Subcutaneous abdominal adipose tissue (tissue), 5 donors: ENCODE measurements around the gene KCTD18.

Experiments
- H3K27ac ChIP-seq: one replicate; pipeline ENCODE4 v1.7.0; 2013; ENCODE audit warnings: low read depth, mild to moderate bottlenecking, inconsistent platforms, low read length, moderate library complexity
- H3K27me3 ChIP-seq, 5 donors: one replicate each; pipeline ENCODE4 v1.7.0; 2013; ENCODE audit warnings: low read length in 5 of 5, inconsistent platforms in 1 of 5; ENCODE audit not compliant: control insufficient read depth in 5 of 5, insufficient read depth in 4 of 5
- H3K36me3 ChIP-seq, 5 donors: one replicate each; pipeline ENCODE4 v1.7.0; 2013; ENCODE audit warnings: low read length in 5 of 5; ENCODE audit not compliant: control insufficient read depth in 5 of 5, insufficient read depth in 5 of 5
- H3K4me1 ChIP-seq, 5 donors: one replicate each; pipeline ENCODE4 v1.7.0; 2013; ENCODE audit warnings: low read length in 5 of 5, mild to moderate bottlenecking in 3 of 5, moderate library complexity in 1 of 5; ENCODE audit not compliant: control insufficient read depth in 5 of 5, insufficient read depth in 5 of 5
- H3K4me3 ChIP-seq, 5 donors: one replicate each; pipeline ENCODE4 v1.7.0; 2013; ENCODE audit warnings: low read length in 5 of 5, low read depth in 1 of 5
- H3K9ac ChIP-seq, 5 donors: one replicate each; pipeline ENCODE4 v1.7.0; 2013; ENCODE audit warnings: low read length in 5 of 5, mild to moderate bottlenecking in 4 of 5, moderate library complexity in 3 of 5
- H3K9me3 ChIP-seq, 5 donors: one replicate each; pipeline ENCODE4 v1.7.0; 2013; ENCODE audit warnings: low read length in 5 of 5; ENCODE audit not compliant: control insufficient read depth in 5 of 5
- donor health status: healthy.
- donor health status: healthy.
- donor health status: healthy.
- donor health status: healthy.
- donor health status: healthy.

The KCTD18 gene

DNA sequence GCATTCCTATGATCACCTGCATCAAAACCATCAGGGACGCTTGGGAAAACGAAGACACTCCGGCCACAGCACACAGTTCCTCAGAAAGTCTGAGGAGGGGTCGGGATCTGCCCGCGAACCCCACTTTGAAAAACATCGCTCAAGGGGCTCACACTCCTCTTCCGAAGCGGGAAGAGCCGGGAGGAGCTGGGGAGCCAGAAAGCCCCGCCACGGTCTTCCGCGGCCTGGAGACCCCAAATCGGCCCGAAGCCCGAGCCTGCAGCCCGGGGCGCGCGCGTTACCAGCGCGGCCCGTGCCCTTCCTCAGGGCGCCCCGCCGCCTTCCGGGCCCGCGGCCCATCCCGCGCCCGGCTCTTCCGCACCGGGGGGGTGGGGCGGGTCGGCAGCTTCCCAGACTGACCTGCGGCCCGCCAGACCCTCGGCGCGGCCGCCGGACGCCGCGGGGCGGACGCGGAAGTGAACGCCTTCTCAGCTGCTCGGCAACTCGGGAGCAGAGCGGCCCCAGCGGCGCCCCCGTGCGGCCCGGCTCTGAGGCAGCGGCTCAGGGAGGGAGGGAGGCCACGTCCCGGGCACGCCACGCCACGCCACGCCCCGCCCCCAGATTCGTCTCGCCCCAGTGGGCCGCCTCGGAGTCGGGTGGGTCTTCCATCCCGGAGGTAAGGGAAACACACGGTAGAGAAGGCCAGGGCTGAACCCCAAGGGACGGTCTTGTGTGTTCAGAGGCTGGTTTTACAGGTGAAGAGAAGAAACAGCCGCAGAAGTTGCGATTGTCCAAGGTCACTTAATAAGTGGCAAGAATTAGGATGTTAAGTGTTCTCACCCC is at the start of gene KCTD18:
TSS of gene KCTD18 (minus strand) at position 457 of the 822 bp plus-strand sequence. CDS start 3,052 bp downstream, outside the sequence.
- peaks cover 0 to 6% (median 3%) of the 10 kb centered on the region in 5 donors for H3K36me3 ChIP-seq
- H3K27ac ChIP-seq = peak within 1 kb of the TSS; percentile 79
- H3K9ac ChIP-seq = peak within 1 kb of the TSS; percentile 87 to 95 (median 91)
- no peaks in the 10 kb centered on the region for H3K27me3 ChIP-seq
- H3K4me1 ChIP-seq = peaks cover 4 to 18% (median 16%) of the 10 kb centered on the region in 5 donors
- peak within 1 kb of the TSS; percentile 75 to 95 (median 86) for H3K4me3 ChIP-seq
- no peaks in the 10 kb centered on the region for H3K9me3 ChIP-seq

DNA sequence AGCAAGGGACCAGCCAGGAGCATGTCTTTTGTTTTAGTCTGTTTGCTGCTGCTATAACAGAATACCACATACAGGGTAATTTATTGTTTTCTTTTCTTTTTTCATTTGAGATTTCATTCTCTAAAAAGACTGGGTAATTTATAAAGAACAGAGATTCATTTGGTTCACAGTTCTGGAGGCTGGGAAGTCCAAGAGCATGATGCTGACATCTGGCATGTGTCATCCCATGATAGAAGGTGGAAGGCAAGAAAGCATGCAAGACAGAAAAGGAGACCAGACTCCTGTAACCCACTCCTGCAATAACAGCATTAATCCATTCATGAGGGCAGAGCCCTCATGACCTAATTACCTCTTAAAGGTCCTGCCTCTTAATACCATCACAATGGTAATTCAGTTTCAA is 30.9 kb upstream of the KCTD18 start:
- Histone ChIP-seq H3K27me3 (no peaks in the 10 kb centered on the region), H3K4me1 (no peaks in the 10 kb centered on the region), H3K9me3 (no peaks in the 10 kb centered on the region), H3K27ac (no peak overlapping the region), H3K36me3 (peaks cover 0 to 6% (median 0%) of the 10 kb centered on the region in 5 donors), H3K9ac (no peak overlapping the region), H3K4me3 (no peak overlapping the region)

DNA sequence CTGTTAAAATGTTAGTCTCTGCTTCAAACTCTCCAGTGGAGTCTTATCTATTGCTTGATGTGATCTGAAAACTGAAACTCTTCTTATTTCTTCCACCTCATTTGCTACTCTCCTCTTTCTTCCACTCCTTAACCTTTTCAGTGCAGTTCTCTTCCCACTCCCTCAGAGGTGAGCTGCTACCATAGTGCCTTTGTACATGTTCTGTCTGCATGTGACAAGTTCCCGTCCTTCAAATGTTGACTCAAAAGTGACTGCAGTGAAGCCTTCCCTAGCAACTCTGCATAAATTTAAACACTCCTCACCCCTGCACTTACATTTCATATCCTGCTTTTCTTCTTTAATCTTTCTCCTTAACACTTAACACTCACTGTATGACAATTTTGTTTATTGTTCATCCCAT is 28.3 kb upstream of the KCTD18 start:
- Histone ChIP-seq H3K4me3 (no peak overlapping the region), H3K36me3 (peaks cover 0 to 6% (median 0%) of the 10 kb centered on the region in 5 donors), H3K27ac (no peak overlapping the region), H3K9me3 (no peaks in the 10 kb centered on the region), H3K27me3 (no peaks in the 10 kb centered on the region), H3K9ac (no peak overlapping the region), H3K4me1 (peaks cover 0 to 13% (median 12%) of the 10 kb centered on the region in 5 donors)

DNA sequence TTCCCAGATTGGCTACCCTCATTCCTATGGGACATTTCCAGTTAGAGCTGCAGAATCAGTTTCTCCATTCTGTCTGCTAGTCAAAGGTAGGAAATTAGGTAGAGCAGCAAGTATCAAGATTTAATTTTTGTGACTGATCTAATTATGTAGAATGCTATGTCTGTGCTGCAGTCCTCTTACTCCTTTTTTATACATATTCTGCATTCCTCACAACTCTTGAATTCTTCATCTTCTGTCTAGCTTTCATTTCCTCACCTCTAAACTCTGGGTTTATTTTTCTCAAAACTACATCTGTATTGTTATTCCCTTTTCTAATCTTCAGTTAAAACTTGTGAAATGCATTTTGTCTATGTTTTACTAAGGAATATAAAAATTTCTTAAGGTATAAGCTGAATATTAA is 24.7 kb upstream of the KCTD18 start:
- Histone ChIP-seq H3K9ac (no peak overlapping the region), H3K4me1 (peaks cover 0 to 13% (median 12%) of the 10 kb centered on the region in 5 donors), H3K9me3 (no peaks in the 10 kb centered on the region), H3K27ac (no peak overlapping the region), H3K4me3 (no peak overlapping the region), H3K36me3 (peaks cover 0 to 6% (median 0%) of the 10 kb centered on the region in 5 donors), H3K27me3 (no peaks in the 10 kb centered on the region)

DNA sequence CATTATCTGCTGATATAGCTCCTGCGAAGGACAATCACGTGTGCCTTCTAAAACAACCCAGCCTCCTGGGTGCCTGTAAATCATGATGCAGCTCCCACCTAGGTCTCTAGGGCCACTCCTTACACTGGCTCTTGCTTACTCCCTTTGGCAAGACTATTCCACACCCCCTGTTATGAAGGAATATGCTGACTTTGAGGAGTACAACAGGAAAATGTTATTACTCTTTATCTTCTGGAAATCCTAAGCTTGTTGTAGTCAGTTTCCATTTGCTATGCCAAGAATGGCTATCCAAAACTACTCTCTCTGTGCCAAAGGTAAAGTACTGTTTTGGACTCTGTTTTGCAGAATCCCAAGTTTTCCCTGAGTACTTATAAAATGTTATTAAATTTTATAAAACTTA is 23.9 kb upstream of the KCTD18 start:
- peaks cover 0 to 6% (median 0%) of the 10 kb centered on the region in 5 donors for H3K36me3 ChIP-seq
- no peak overlapping the region for H3K27ac ChIP-seq
- peak overlapping the region in 1 of 5 donors; percentile 34 for H3K4me3 ChIP-seq
- H3K9me3 ChIP-seq = no peaks in the 10 kb centered on the region
- H3K27me3 ChIP-seq = no peaks in the 10 kb centered on the region
- H3K9ac ChIP-seq = peak overlapping the region in 1 of 5 donors; percentile 5
- peaks cover 0 to 13% (median 12%) of the 10 kb centered on the region in 5 donors for H3K4me1 ChIP-seq

DNA sequence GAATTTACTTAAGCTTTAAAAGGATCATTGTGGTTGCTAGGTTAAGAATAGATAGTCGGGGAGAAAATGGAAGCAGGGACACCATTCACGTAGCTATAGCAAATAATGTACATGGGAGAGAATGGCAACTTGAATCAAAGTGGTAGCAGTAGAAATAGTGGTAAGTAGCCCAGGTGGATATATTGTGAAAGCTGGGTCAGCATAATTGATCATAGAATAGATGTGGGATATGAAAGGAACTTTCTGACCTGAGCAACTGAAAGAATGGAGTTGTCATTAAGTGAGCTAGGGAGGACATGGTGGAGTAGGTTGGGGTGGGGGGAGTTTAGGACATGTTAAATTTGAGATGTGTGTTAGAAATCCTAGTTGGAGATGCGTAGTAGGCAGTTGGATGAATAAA is 18.4 kb upstream of the KCTD18 start:
- H3K27me3 ChIP-seq = no peaks in the 10 kb centered on the region
- peaks cover 3 to 15% (median 13%) of the 10 kb centered on the region in 5 donors for H3K4me1 ChIP-seq
- no peaks in the 10 kb centered on the region for H3K9me3 ChIP-seq
- no peak overlapping the region for H3K27ac ChIP-seq
- no peak overlapping the region for H3K4me3 ChIP-seq
- H3K36me3 ChIP-seq = no peaks in the 10 kb centered on the region
- H3K9ac ChIP-seq = no peak overlapping the region

DNA sequence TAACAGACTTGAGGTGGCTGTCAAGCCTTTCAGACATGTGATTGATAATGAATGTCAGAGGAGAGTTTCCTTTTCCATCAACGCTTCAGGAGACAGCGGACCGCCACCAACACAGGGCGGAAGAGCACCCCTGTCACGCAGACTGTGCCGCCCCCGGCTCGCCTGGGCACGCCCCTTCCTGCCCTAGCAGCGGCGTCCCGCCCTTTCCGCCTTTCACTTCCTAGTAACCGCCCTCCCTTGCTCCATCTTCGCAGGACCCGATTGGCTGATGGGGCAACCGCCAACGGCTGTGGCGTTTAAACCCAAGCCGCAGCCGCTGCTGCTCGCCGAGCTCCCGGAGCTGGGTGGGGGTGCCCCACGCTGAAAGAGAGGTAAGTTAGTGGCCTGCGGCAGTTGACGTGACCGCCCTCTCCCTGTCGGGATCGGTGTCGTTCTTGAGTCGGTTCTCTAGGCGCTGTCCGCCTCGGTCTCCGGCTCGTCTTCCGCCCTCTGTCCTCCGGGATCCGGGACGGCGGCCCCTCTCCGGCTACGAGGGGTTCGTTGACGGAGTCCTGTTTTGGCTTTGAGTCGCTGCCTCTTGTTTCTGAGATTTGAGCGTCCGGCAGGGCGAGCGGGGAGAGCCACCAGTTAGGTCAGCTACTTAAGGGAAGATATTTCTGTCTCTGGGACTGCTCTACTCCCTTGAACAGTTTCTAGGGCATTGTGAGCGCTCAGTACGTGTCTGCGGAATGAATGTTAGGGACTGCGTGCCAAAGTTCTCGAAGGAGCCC is 16.2 kb upstream of the KCTD18 start, which contains the start of gene SGO2:
TSS of gene SGO2 (plus strand) at position 326 of the 770 bp plus-strand sequence. CDS start 6,769 bp downstream, outside the sequence.
- Histone ChIP-seq H3K27ac (peak within 1 kb of the TSS; percentile 40), H3K4me1 (peaks cover 3 to 15% (median 13%) of the 10 kb centered on the region in 5 donors), H3K27me3 (peaks cover 0 to 2% (median 0%) of the 10 kb centered on the region in 5 donors), H3K9me3 (no peaks in the 10 kb centered on the region), H3K36me3 (no peaks in the 10 kb centered on the region), H3K4me3 (peak within 1 kb of the TSS; percentile 79 to 93 (median 88)), H3K9ac (peak within 1 kb of the TSS in 4 of 5 donors; percentile 41 to 83 (median 79))

DNA sequence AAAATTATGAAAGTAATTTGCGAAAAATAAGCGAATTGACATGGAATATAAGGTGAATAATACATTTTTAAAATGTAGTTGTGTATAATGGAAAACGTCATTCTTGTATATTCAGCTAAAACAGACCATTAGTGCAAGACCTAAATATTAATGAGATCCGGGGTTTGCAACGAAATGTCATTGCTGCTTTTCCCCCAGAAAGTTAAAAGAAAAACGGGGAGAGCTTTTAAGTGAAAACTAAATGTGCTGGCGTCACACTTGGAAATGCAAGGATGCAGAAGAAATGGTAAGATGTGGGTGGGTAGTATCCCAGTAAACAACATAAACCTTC is 15.6 kb upstream of the KCTD18 start:
- no peaks in the 10 kb centered on the region for H3K36me3 ChIP-seq
- no peaks in the 10 kb centered on the region for H3K9me3 ChIP-seq
- peaks cover 0 to 2% (median 0%) of the 10 kb centered on the region in 5 donors for H3K27me3 ChIP-seq
- H3K9ac ChIP-seq = peak overlapping the region in 4 of 5 donors; percentile 30 to 73 (median 55)
- H3K4me3 ChIP-seq = peak overlapping the region; percentile 79 to 93 (median 88)
- H3K4me1 ChIP-seq = peaks cover 3 to 15% (median 13%) of the 10 kb centered on the region in 5 donors
- peak overlapping the region; percentile 40 for H3K27ac ChIP-seq

DNA sequence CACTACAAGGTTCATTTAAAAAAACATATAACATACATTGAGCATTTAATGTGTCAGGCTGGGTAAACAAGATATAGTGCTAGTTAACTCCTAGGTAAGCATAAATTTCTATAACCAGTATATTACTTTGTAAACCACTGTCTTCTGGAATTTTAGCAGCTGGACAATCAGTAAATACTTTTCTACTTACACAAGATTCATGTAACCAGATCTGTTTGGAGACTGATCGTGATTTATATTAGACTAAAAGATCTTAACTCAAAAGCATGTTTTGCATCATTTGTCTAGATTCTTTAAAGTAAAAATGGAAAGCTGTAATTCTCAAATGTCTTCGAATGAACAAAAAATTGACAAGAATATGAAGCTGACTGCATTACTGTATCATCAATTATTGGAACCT is 15.2 kb upstream of the KCTD18 start:
- H3K4me1 ChIP-seq = peaks cover 3 to 15% (median 13%) of the 10 kb centered on the region in 5 donors
- no peak overlapping the region for H3K27ac ChIP-seq
- H3K4me3 ChIP-seq = peak overlapping the region in 4 of 5 donors; percentile 79 to 93 (median 84)

More for the DNA sequence above, 15.2 kb upstream of the KCTD18 start:
- Histone ChIP-seq H3K9me3 (no peaks in the 10 kb centered on the region), H3K9ac (peak overlapping the region in 1 of 5 donors; percentile 30), H3K27me3 (peaks cover 0 to 2% (median 0%) of the 10 kb centered on the region in 5 donors), H3K36me3 (no peaks in the 10 kb centered on the region)
